HCT116 (cell line): ENCODE data around the gene IRX6. TPM values are rescaled to one million over a fixed set of nuclear protein-coding genes. Genes with fewer than 3 reads are reported as not detected.

Experiments used
- ATAC-seq: fragments of 200-7000 bp; cut with Tn5 transposase; 2 replicates; pipeline ENCODE4 v1.9.1; 2020; ENCODE audit warnings: mild to moderate bottlenecking, moderate library complexity
- BruUV-seq: library from RNA; stranded (reverse); fragments of 400-500 nt; replicated peaks from 2 replicates; lab custom pipeline; 2021; lab: Mats Ljungman, UMichigan
- CTCF ChIA-PET: fragments of 300-600 bp; sonication (Branson Sonifier 250); formaldehyde crosslinking; loops from one replicate; lab custom pipeline; 2021; ENCODE audit warnings: antibody characterized with exemption; lab: Charles Lee
- POLR2A ChIA-PET: fragments of 300-600, 350-600 bp; sonication (Branson Sonifier 250); formaldehyde crosslinking; loops from one replicate; lab custom pipeline; 2021; ENCODE audit warnings: antibody characterized with exemption; lab: Charles Lee
- RAD21 ChIA-PET, 2 experiments: fragments of 300-600 bp; sonication (Branson Sonifier 250); formaldehyde crosslinking; loops; one replicate each; lab custom pipeline; 2023; ENCODE audit warnings: low total read pairs in 2 of 2; ENCODE audit not compliant: uncharacterized antibody in 2 of 2, unreplicated experiment in 2 of 2, low non-redundant PET in 1 of 2; lab: Charles Lee
- DNase-seq: peaks from one replicate; pipeline ENCODE4 v3.0.0-alpha.2; 2010; ENCODE audit warnings: low read depth, low spot score
- H2AFZ ChIP-seq: fragments of 200-600 bp; shearing (Covaris generic), sonication (generic); 2 replicates; pipeline ENCODE4 v1.6.1; 2017; ENCODE audit warnings: low read depth, mixed run types, mixed read lengths, antibody characterized with exemption, low read length; ENCODE audit not compliant: poor library complexity, severe bottlenecking
- H3K27ac ChIP-seq: 2 replicates; pipeline ENCODE4 v1.5.1; 2012; ENCODE audit warnings: low read depth, low read length
- H3K27me3 ChIP-seq: fragments of 200-600 bp; sonication (generic); 2 replicates; pipeline ENCODE4 v1.6.1; 2016; ENCODE audit warnings: mixed run types, low read length, mixed read lengths; ENCODE audit not compliant: insufficient read depth
- H3K36me3 ChIP-seq, 2 experiments: fragments of 200-500 bp in 1 of 2; fragments of 200-600 bp in 1 of 2; sonication (Bioruptor generic) in 1 of 2; sonication (generic) in 1 of 2; 2 replicates each; pipeline versions ENCODE4 v1.5.1 to v1.6.1; 2014 to 2016; ENCODE audit warnings: low read length in 2 of 2, inconsistent platforms in 1 of 2, mixed read lengths in 1 of 2, mixed run types in 1 of 2; ENCODE audit not compliant: insufficient read depth in 2 of 2, control insufficient read depth in 1 of 2
- H3K4me1 ChIP-seq, 2 experiments: fragments of 200-600 bp in 1 of 2; sonication (generic) in 1 of 2; 2 replicates each; pipeline versions ENCODE4 v1.5.1 to v1.6.1; 2012 to 2017; ENCODE audit warnings: low read length in 2 of 2, inconsistent platforms in 1 of 2, mild to moderate bottlenecking in 1 of 2, mixed read lengths in 1 of 2, mixed run types in 1 of 2, moderate library complexity in 1 of 2; ENCODE audit not compliant: insufficient read depth in 2 of 2, control insufficient read depth in 1 of 2
- H3K4me2 ChIP-seq: fragments of 200-600 bp; sonication (generic); 2 replicates; pipeline ENCODE4 v1.6.1; 2017; ENCODE audit warnings: mixed run types, low read length, mixed read lengths
- H3K4me3 ChIP-seq, 2 experiments: fragments of 200-600 bp in 1 of 2; sonication (generic) in 1 of 2; replicated peaks in 1 of 2; 2 replicates each; pipeline ENCODE4 v1.5.1; 2011 to 2016; ENCODE audit warnings: low read length in 2 of 2, control low read depth in 1 of 2, low read depth in 1 of 2, mild to moderate bottlenecking in 1 of 2, mixed read lengths in 1 of 2, mixed run types in 1 of 2
- H3K79me2 ChIP-seq: fragments of 200-600 bp; sonication (generic); 2 replicates; pipeline ENCODE4 v1.6.1; 2017; ENCODE audit warnings: mild to moderate bottlenecking, mixed run types, low read length, moderate library complexity, mixed read lengths; ENCODE audit not compliant: insufficient read depth
- H3K9ac ChIP-seq: fragments of 200-600 bp; sonication (generic); 2 replicates; pipeline ENCODE4 v1.6.1; 2016; ENCODE audit warnings: low read length, mixed read lengths
- H3K9me2 ChIP-seq: fragments of 200-600 bp; sonication (generic), shearing (Covaris generic); 2 replicates; pipeline ENCODE4 v1.6.1; 2017; ENCODE audit warnings: mixed run types, mild to moderate bottlenecking, moderate library complexity; ENCODE audit not compliant: insufficient read depth
- H3K9me3 ChIP-seq, 2 experiments: fragments of 200-500 bp in 1 of 2; fragments of 200-600 bp in 1 of 2; sonication (Bioruptor generic) in 1 of 2; sonication (generic) in 1 of 2; 2 replicates each; pipeline ENCODE4 v1.6.1; 2014 to 2017; ENCODE audit warnings: low read length in 2 of 2, mixed read lengths in 2 of 2, inconsistent platforms in 1 of 2, low read depth in 1 of 2, mild to moderate bottlenecking in 1 of 2, mixed run types in 1 of 2, moderate library complexity in 1 of 2; ENCODE audit not compliant: control insufficient read depth in 1 of 2, insufficient read depth in 1 of 2
- H4K20me1 ChIP-seq: fragments of 200-600 bp; sonication (generic), shearing (Covaris generic); 2 replicates; pipeline ENCODE4 v1.6.1; 2017; ENCODE audit warnings: mixed run types, mild to moderate bottlenecking, moderate library complexity; ENCODE audit not compliant: insufficient read depth
- ATF3 ChIP-seq: IDR thresholded peaks from 2 replicates; pipeline ENCODE4 v1.6.1; 2012
- CEBPB ChIP-seq: IDR thresholded peaks from 2 replicates; pipeline ENCODE4 v1.6.1; 2012; ENCODE audit warnings: low read depth
- EGR1 ChIP-seq: IDR thresholded peaks from 2 replicates; pipeline ENCODE4 v1.6.1; 2012; ENCODE audit warnings: low read depth
- ELF1 ChIP-seq: IDR thresholded peaks from 2 replicates; pipeline ENCODE4 v1.6.1; 2012; ENCODE audit warnings: low read depth, borderline replicate concordance
- EZH2 ChIP-seq: fragments of 200-600 bp; sonication (generic); IDR thresholded peaks from 2 replicates; pipeline ENCODE4 v1.6.1; 2017; ENCODE audit warnings: antibody characterized with exemption, mixed run types
- SIN3A ChIP-seq: IDR thresholded peaks from 2 replicates; pipeline ENCODE4 v1.6.1; 2012; ENCODE audit warnings: low read depth
- SRF ChIP-seq: IDR thresholded peaks from 2 replicates; pipeline ENCODE4 v1.6.1; 2012; ENCODE audit warnings: low read depth
- TCF7L2 ChIP-seq: IDR thresholded peaks from 2 replicates; pipeline ENCODE4 v1.7.0; 2011; ENCODE audit warnings: borderline replicate concordance, inconsistent platforms; ENCODE audit not compliant: insufficient read depth, insufficient read length; ENCODE audit errors: extremely low read depth
- intact Hi-C: fragments of 100-400 bp; cut with micrococcal nuclease; formaldehyde crosslinking; loops from 2 replicates; pipeline ENCODE4 v1.10.0; 2022
- total RNA-seq: library from RNA; stranded (reverse); gene quantifications from one replicate; pipeline ENCODE4 v1.2.1, GENCODE V29; 2021; ENCODE audit not compliant: unreplicated experiment
- TF ChIP-seq, protein P1 (sequence below): IDR thresholded peaks from 2 replicates; pipeline ENCODE4 v1.6.1; 2011; ENCODE audit warnings: mild to moderate bottlenecking, low read length, moderate library complexity; ENCODE audit not compliant: insufficient replicate concordance; ENCODE audit errors: extremely low read depth

Gene IRX6
- total RNA-seq, 1 experiment from 2014 or later: not detected

- POLR2A ChIA-PET: no interaction called here
- Histone ChIP-seq H3K4me2 (no peak overlapping the region), H2AFZ (no peak overlapping the region)
These were observed 44.0 kb downstream of the IRX6 start for GRCh38 chr16:55367866-55368603.

More at GRCh38 chr16:55367866-55368603, 44.0 kb downstream of the IRX6 start:
- DNase-seq (no peak), ATAC-seq (no peak)
- H3K27ac ChIP-seq: no peak overlapping the region
- peaks cover 74% of the 10 kb centered on the region for H3K27me3 ChIP-seq
- H3K9ac ChIP-seq: no peak overlapping the region
- H3K9me2 ChIP-seq: no peaks in the 10 kb centered on the region
- RAD21 ChIA-PET: no interaction called here
- H3K79me2 ChIP-seq: no peaks in the 10 kb centered on the region
- no peak for TF ChIP-seq SIN3A
- TF ChIP-seq, protein P1, sequence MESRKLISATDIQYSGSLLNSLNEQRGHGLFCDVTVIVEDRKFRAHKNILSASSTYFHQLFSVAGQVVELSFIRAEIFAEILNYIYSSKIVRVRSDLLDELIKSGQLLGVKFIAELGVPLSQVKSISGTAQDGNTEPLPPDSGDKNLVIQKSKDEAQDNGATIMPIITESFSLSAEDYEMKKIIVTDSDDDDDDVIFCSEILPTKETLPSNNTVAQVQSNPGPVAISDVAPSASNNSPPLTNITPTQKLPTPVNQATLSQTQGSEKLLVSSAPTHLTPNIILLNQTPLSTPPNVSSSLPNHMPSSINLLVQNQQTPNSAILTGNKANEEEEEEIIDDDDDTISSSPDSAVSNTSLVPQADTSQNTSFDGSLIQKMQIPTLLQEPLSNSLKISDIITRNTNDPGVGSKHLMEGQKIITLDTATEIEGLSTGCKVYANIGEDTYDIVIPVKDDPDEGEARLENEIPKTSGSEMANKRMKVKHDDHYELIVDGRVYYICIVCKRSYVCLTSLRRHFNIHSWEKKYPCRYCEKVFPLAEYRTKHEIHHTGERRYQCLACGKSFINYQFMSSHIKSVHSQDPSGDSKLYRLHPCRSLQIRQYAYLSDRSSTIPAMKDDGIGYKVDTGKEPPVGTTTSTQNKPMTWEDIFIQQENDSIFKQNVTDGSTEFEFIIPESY: no peak
- TF ChIP-seq TCF7L2: no peak
- TF ChIP-seq ELF1: no peak
- TF ChIP-seq EGR1: no peak
- no peak for TF ChIP-seq EZH2
- no peak for TF ChIP-seq SRF
- TF ChIP-seq CEBPB: no peak
- no peak for TF ChIP-seq ATF3
- no peaks in the 10 kb centered on the region for H3K36me3 ChIP-seq
- no peak overlapping the region for H3K4me3 ChIP-seq
- intact Hi-C loops: loop anchor here (10.0 kb wide), 1 partner anchor 807 kb away; no protein-coding TSS in a partner anchor
- H3K9me3 ChIP-seq: no peaks in the 10 kb centered on the region
- BruUV-seq: no TSS peak
- no peaks in the 10 kb centered on the region for H3K4me1 ChIP-seq
- H4K20me1 ChIP-seq: no peaks in the 10 kb centered on the region
- CTCF ChIA-PET: interaction anchor here (0.6 kb wide), 1 partner anchor 1725 kb away, joined by 6 read pairs; no protein-coding TSS in a partner anchor
